H1 (cell line): ENCODE data around the gene ALDH1A2.

Source experiments
- CEBPB ChIP-seq: IDR thresholded peaks from 2 replicates; pipeline ENCODE4 v1.6.1; 2012; ENCODE audit warnings: low read depth, low read length
- EP300 ChIP-seq, 2 experiments: IDR thresholded peaks; 1 replicate in 1 of 2; 2 replicates in 1 of 2; pipeline ENCODE4 v1.6.1; 2011 to 2012; ENCODE audit warnings: low read depth in 2 of 2, low read length in 2 of 2, mild to moderate bottlenecking in 2 of 2, borderline replicate concordance in 1 of 2, inconsistent platforms in 1 of 2, moderate library complexity in 1 of 2
- GTF2F1 ChIP-seq: IDR thresholded peaks from 2 replicates; pipeline ENCODE4 v1.6.1; 2012; ENCODE audit warnings: low read depth, low read length, improper control_type of control experiment, borderline replicate concordance
- JUN ChIP-seq: IDR thresholded peaks from 2 replicates; pipeline ENCODE4 v1.6.1; 2011; ENCODE audit warnings: low read depth, mild to moderate bottlenecking, improper control_type of control experiment, low read length
- RNF2 ChIP-seq: fragments of 200-900, 300-1000 bp; sonication (generic); IDR thresholded peaks from 2 replicates; pipeline ENCODE4 v1.7.1; 2016; ENCODE audit warnings: borderline replicate concordance, low read depth, mild to moderate bottlenecking, antibody characterized with exemption, low read length; ENCODE audit not compliant: poor library complexity, severe bottlenecking; ENCODE audit errors: missing control alignments
- SUZ12 ChIP-seq: fragments of 200-600 bp; sonication (generic); IDR thresholded peaks from 2 replicates; pipeline ENCODE4 v1.6.1; 2012; ENCODE audit warnings: mild to moderate bottlenecking, inconsistent platforms, low read length, moderate library complexity, mixed read lengths
- TBP ChIP-seq: IDR thresholded peaks from 2 replicates; pipeline ENCODE4 v1.6.1; 2011; ENCODE audit warnings: low read depth, low read length, improper control_type of control experiment
- TF ChIP-seq, protein P1 (sequence below): IDR thresholded peaks from 2 replicates; pipeline ENCODE4 v1.6.1; 2012; ENCODE audit warnings: low read length, inconsistent platforms

DNA sequence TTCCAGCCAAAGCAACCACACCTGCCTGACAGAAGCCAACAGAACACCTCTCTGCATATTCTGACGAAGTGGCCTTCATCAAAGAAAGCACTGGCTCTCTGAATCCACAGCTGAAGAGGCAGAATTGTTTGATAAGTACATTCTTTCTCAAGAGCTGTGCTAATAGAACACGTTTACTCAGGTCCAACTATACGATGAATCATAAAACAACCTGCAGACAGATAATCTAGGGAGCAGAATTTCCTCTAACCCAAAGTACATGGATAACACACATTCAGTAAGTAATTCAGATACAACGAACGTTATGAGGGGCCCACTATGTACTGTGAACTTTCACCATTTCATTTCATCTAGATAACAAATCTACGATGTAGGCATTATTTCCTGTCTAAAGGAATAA is 25.4 kb downstream of the ALDH1A2 start:
- TF ChIP-seq EP300 (IDR thresholded peaks at IDR 0.05; ENCODE audit: borderline replicate concordance in 1 of 2, low read depth in 2 of 2, low read length in 2 of 2) (no peak), JUN (no peak), SUZ12 (no peak), CEBPB (no peak), TBP (no peak), GTF2F1 (no peak), RNF2 (no peak)
- TF ChIP-seq, protein P1, sequence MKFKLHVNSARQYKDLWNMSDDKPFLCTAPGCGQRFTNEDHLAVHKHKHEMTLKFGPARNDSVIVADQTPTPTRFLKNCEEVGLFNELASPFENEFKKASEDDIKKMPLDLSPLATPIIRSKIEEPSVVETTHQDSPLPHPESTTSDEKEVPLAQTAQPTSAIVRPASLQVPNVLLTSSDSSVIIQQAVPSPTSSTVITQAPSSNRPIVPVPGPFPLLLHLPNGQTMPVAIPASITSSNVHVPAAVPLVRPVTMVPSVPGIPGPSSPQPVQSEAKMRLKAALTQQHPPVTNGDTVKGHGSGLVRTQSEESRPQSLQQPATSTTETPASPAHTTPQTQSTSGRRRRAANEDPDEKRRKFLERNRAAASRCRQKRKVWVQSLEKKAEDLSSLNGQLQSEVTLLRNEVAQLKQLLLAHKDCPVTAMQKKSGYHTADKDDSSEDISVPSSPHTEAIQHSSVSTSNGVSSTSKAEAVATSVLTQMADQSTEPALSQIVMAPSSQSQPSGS, result no peak
